ENCODE measurements around the gene PLEKHM1. TPM values are rescaled to one million over a fixed set of nuclear protein-coding genes. Genes with fewer than 3 reads are reported as not detected.

The PLEKHM1 gene
- total RNA-seq, 1 experiment from 2014 or later: 8.8 TPM

- DNase-seq (ENCODE audit: low read depth in 1 of 2, low spot score in 2 of 2): no peak
- Histone ChIP-seq H3K36me3 (peaks cover 6% of the 10 kb centered on the region), H3K9me3 (replicated peaks) (peaks cover 3% of the 10 kb centered on the region; the same call in 1 of the 2 replicates), H3K4me3 (peak overlapping the region; percentile 25; the same call in 1 of the 2 replicates), H3K27me3 (replicated peaks) (peaks cover 40% of the 10 kb centered on the region), H3K27ac (no peak overlapping the region), H3K4me1 (replicated peaks) (peaks cover 16% of the 10 kb centered on the region)
Measured at GRCh38 chr17:45430738-45431530, 59.6 kb downstream of the PLEKHM1 start.

GRCh38 chr17:45430006-45430737 lies 60.3 kb downstream of the PLEKHM1 start:
- peaks cover 16% of the 10 kb centered on the region for H3K4me1 ChIP-seq (replicated peaks)
- peaks cover 40% of the 10 kb centered on the region for H3K27me3 ChIP-seq (replicated peaks)
- no peak overlapping the region for H3K27ac ChIP-seq
- H3K9me3 ChIP-seq (replicated peaks): peaks cover 3% of the 10 kb centered on the region; the same call in 1 of the 2 replicates
- DNase-seq (ENCODE audit: low read depth in 1 of 2, low spot score in 2 of 2): no peak
- H3K36me3 ChIP-seq: no peaks in the 10 kb centered on the region
- H3K4me3 ChIP-seq: no peak overlapping the region

GRCh38 chr17:45429339-45430005 lies 61.0 kb downstream of the PLEKHM1 start:
- no peak for DNase-seq (ENCODE audit: low read depth in 1 of 2, low spot score in 2 of 2)
- H3K27ac ChIP-seq: no peak overlapping the region
- H3K36me3 ChIP-seq: no peaks in the 10 kb centered on the region
- peaks cover 40% of the 10 kb centered on the region for H3K27me3 ChIP-seq (replicated peaks)
- H3K4me3 ChIP-seq: no peak overlapping the region
- H3K4me1 ChIP-seq (replicated peaks): peaks cover 16% of the 10 kb centered on the region
- peaks cover 3% of the 10 kb centered on the region; the same call in 1 of the 2 replicates for H3K9me3 ChIP-seq (replicated peaks)

- H3K4me1 ChIP-seq (replicated peaks): peaks cover 16% of the 10 kb centered on the region
- peaks cover 40% of the 10 kb centered on the region for H3K27me3 ChIP-seq (replicated peaks)
- H3K27ac ChIP-seq: no peak overlapping the region
- no peaks in the 10 kb centered on the region for H3K36me3 ChIP-seq
- H3K9me3 ChIP-seq (replicated peaks): peaks cover 3% of the 10 kb centered on the region; the same call in 1 of the 2 replicates
- H3K4me3 ChIP-seq: no peak overlapping the region
- no peak for DNase-seq (ENCODE audit: low read depth in 1 of 2, low spot score in 2 of 2)
Measured at GRCh38 chr17:45428931-45429338, 61.6 kb downstream of the PLEKHM1 start.

- H3K4me1 ChIP-seq (replicated peaks): peaks cover 16% of the 10 kb centered on the region
- peaks cover 3% of the 10 kb centered on the region; the same call in 1 of the 2 replicates for H3K9me3 ChIP-seq (replicated peaks)
- no peak overlapping the region for H3K4me3 ChIP-seq
- peak in 1 of 2 experiments; percentile 74 for DNase-seq (ENCODE audit: low read depth in 1 of 2, low spot score in 2 of 2)
- peaks cover 40% of the 10 kb centered on the region for H3K27me3 ChIP-seq (replicated peaks)
- no peaks in the 10 kb centered on the region for H3K36me3 ChIP-seq
- H3K27ac ChIP-seq: no peak overlapping the region
Measured at GRCh38 chr17:45428050-45428617, 62.4 kb downstream of the PLEKHM1 start.

GRCh38 chr17:45427181-45427835 lies 63.2 kb downstream of the PLEKHM1 start:
- no peak for DNase-seq (ENCODE audit: low read depth in 1 of 2, low spot score in 2 of 2)
- Histone ChIP-seq H3K36me3 (no peaks in the 10 kb centered on the region), H3K4me3 (no peak overlapping the region), H3K27me3 (replicated peaks) (peaks cover 39% of the 10 kb centered on the region), H3K27ac (no peak overlapping the region), H3K9me3 (replicated peaks) (peaks cover 3% of the 10 kb centered on the region; the same call in 1 of the 2 replicates), H3K4me1 (replicated peaks) (peaks cover 13% of the 10 kb centered on the region)

- Histone ChIP-seq H3K4me1 (replicated peaks) (peaks cover 7% of the 10 kb centered on the region), H3K9me3 (replicated peaks) (peaks cover 3% of the 10 kb centered on the region; the same call in 1 of the 2 replicates), H3K4me3 (no peak overlapping the region), H3K27ac (no peak overlapping the region), H3K27me3 (replicated peaks) (peaks cover 37% of the 10 kb centered on the region), H3K36me3 (no peaks in the 10 kb centered on the region)
- no peak for DNase-seq (ENCODE audit: low read depth in 1 of 2, low spot score in 2 of 2)
Measured at GRCh38 chr17:45426561-45426960, 64.0 kb downstream of the PLEKHM1 start.

GRCh38 chr17:45425984-45426413 lies 64.5 kb downstream of the PLEKHM1 start:
- Histone ChIP-seq H3K9me3 (replicated peaks) (peaks cover 3% of the 10 kb centered on the region; the same call in 1 of the 2 replicates), H3K36me3 (no peaks in the 10 kb centered on the region), H3K4me3 (no peak overlapping the region), H3K27ac (no peak overlapping the region), H3K4me1 (replicated peaks) (peaks cover 1% of the 10 kb centered on the region), H3K27me3 (replicated peaks) (peaks cover 31% of the 10 kb centered on the region)
- DNase-seq (ENCODE audit: low read depth in 1 of 2, low spot score in 2 of 2): no peak

GRCh38 chr17:45425125-45425983 lies 65.2 kb downstream of the PLEKHM1 start:
- peak in 1 of 2 experiments; percentile 31 for DNase-seq (ENCODE audit: low read depth in 1 of 2, low spot score in 2 of 2)
- Histone ChIP-seq H3K36me3 (no peaks in the 10 kb centered on the region), H3K27ac (no peak overlapping the region), H3K9me3 (replicated peaks) (no peaks in the 10 kb centered on the region), H3K27me3 (replicated peaks) (peaks cover 25% of the 10 kb centered on the region), H3K4me3 (no peak overlapping the region), H3K4me1 (replicated peaks) (no peaks in the 10 kb centered on the region)

- no peak for DNase-seq (ENCODE audit: low read depth in 1 of 2, low spot score in 2 of 2)
- Histone ChIP-seq H3K4me1 (replicated peaks) (no peaks in the 10 kb centered on the region), H3K36me3 (no peaks in the 10 kb centered on the region), H3K9me3 (replicated peaks) (no peaks in the 10 kb centered on the region), H3K27ac (no peak overlapping the region), H3K27me3 (replicated peaks) (peaks cover 25% of the 10 kb centered on the region), H3K4me3 (no peak overlapping the region)
Measured at GRCh38 chr17:45424769-45425124, 65.8 kb downstream of the PLEKHM1 start.

GRCh38 chr17:45423975-45424335 lies 66.6 kb downstream of the PLEKHM1 start:
- H3K36me3 ChIP-seq: no peaks in the 10 kb centered on the region
- no peaks in the 10 kb centered on the region for H3K9me3 ChIP-seq (replicated peaks)
- no peaks in the 10 kb centered on the region for H3K4me1 ChIP-seq (replicated peaks)
- H3K27ac ChIP-seq: no peak overlapping the region
- no peak overlapping the region for H3K4me3 ChIP-seq
- peaks cover 23% of the 10 kb centered on the region for H3K27me3 ChIP-seq (replicated peaks)
- DNase-seq (ENCODE audit: low read depth in 1 of 2, low spot score in 2 of 2): no peak

- H3K27me3 ChIP-seq (replicated peaks): peaks cover 18% of the 10 kb centered on the region
- no peak for DNase-seq (ENCODE audit: low read depth in 1 of 2, low spot score in 2 of 2)
- H3K9me3 ChIP-seq (replicated peaks): no peaks in the 10 kb centered on the region
- H3K4me1 ChIP-seq (replicated peaks): no peaks in the 10 kb centered on the region
- no peak overlapping the region for H3K4me3 ChIP-seq
- no peak overlapping the region for H3K27ac ChIP-seq
- H3K36me3 ChIP-seq: no peaks in the 10 kb centered on the region
Measured at GRCh38 chr17:45423304-45423974, 67.1 kb downstream of the PLEKHM1 start.

All from SJSA1 (cell line).